Stomach smooth muscle (tissue), 2 donors: ENCODE measurements around the gene SQOR.

ENCODE experiments used
- H3K27ac ChIP-seq: one replicate; pipeline ENCODE4 v1.7.0; 2013; ENCODE audit warnings: mild to moderate bottlenecking, low read length, inconsistent platforms
- H3K27me3 ChIP-seq, 2 donors: one replicate each; pipeline ENCODE4 v1.7.0; 2013; ENCODE audit warnings: low read length in 2 of 2; ENCODE audit not compliant: insufficient read depth in 2 of 2, control insufficient read depth in 1 of 2
- H3K36me3 ChIP-seq, 2 donors: one replicate each; pipeline ENCODE4 v1.7.0; 2013; ENCODE audit warnings: low read length in 2 of 2; ENCODE audit not compliant: control insufficient read depth in 2 of 2, insufficient read depth in 2 of 2
- H3K4me1 ChIP-seq: one replicate; pipeline ENCODE4 v1.7.0; 2013; ENCODE audit warnings: low read length; ENCODE audit not compliant: control insufficient read depth, insufficient read depth
- H3K4me3 ChIP-seq, 2 donors: one replicate each; pipeline ENCODE4 v1.7.0; 2013; ENCODE audit warnings: low read length in 2 of 2
- H3K9ac ChIP-seq, 2 donors: one replicate each; pipeline ENCODE4 v1.7.0; 2013; ENCODE audit warnings: low read length in 2 of 2, mild to moderate bottlenecking in 1 of 2
- H3K9me3 ChIP-seq, 2 donors: one replicate each; pipeline ENCODE4 v1.7.0; 2013; ENCODE audit warnings: low read length in 2 of 2; ENCODE audit not compliant: control insufficient read depth in 2 of 2
- donor health status: healthy.
- donor health status: Pancreatic carcinoma.

SQOR gene

DNA sequence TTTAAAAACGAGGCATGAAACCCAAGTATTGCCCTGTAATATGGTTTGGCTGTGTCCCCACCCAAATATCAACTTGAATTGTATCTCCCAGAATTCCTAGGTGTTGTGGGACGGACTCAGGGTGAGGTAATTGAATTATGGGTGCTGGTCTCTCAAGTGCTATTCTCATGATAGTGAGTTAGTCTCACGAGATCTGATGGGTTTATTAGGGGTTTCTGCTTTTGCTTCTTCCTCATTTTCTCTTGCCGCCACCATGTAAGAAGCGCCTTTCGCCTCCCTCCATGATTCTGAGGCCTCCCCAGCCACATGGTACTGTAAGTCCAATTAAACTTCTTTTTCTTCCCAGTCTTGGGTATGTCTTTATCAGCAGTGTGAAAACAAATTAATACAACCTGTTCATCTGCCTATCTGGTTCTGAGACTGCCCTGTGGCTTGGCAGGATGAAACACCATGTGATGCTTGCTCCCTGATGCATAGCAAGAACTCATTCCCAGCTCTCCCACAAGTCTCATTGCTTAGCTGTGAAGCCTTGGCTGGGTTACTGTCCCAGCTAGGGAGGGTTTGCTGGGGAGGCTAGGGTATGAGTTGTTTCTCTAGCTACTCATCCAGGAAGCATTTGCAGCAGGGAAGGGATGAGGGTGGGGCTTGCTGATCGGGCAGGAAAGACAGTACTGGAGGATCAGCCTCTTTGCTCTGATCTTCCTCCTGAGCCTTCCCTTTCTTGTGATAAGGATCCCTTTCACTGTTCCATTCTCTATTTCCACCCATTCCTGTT lies 3.7 kb upstream of the SQOR start:
- H3K36me3 ChIP-seq = no peaks in the 10 kb centered on the region
- H3K27ac ChIP-seq = no peak overlapping the region
- H3K27me3 ChIP-seq = no peaks in the 10 kb centered on the region
- H3K9me3 ChIP-seq = peaks cover 0 to 6% of the 10 kb centered on the region in 2 donors
- peaks cover 12% of the 10 kb centered on the region for H3K4me1 ChIP-seq
- peak overlapping the region in 1 of 2 donors; percentile 47 for H3K4me3 ChIP-seq
- no peak overlapping the region for H3K9ac ChIP-seq

DNA sequence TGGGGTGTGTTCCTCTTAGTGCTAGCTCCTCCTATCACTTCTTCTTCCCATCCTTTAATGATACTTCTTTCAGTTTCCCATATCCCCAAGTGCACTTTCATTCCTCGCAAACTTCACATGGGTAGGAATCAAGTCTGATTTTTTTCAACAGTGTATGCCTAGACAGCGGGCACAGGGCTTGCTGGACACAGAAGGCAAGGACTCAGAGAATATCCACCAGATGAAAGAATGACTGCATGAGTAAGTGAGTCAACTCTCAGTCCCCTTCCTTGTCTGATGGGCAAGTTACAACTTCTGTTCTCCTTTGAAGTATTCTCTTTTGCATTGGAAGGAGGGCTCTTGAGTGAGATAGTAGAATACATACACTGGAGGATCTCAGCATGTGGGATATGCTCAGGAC lies 3.1 kb upstream of the SQOR start:
- peaks cover 0 to 6% of the 10 kb centered on the region in 2 donors for H3K9me3 ChIP-seq
- H3K9ac ChIP-seq = no peak overlapping the region
- no peaks in the 10 kb centered on the region for H3K27me3 ChIP-seq
- H3K27ac ChIP-seq = no peak overlapping the region
- H3K36me3 ChIP-seq = no peaks in the 10 kb centered on the region
- peaks cover 13% of the 10 kb centered on the region for H3K4me1 ChIP-seq
- peak overlapping the region in 1 of 2 donors; percentile 47 for H3K4me3 ChIP-seq

DNA sequence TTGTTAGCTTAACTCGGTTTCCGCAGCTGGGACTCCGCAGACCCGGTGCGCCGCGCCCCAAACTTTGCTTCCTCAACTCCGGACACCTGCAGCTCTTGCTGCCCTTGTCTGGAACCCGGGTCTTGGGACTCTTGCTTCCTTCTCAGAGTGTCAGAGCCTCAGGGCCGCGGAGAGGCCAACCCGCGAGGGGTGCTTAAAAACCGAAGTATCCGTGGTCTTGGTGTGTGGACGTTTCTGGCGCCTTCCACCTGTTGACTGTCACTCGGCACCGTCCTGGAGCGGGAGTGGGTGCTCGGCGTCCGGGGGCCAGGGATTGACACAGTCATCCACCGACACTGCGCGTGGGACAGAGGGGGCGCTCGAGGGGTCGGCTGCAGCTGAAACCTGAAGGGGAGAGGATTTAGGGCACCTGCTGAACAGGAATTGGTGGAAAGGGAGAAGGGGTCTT lies 386 bp downstream of the SQOR start:
- H3K27ac ChIP-seq = peak overlapping the region; percentile 76
- H3K27me3 ChIP-seq = no peaks in the 10 kb centered on the region
- H3K4me1 ChIP-seq = peaks cover 24% of the 10 kb centered on the region
- peak overlapping the region; percentile 90 to 94 for H3K9ac ChIP-seq
- no peaks in the 10 kb centered on the region for H3K9me3 ChIP-seq
- no peaks in the 10 kb centered on the region for H3K36me3 ChIP-seq
- H3K4me3 ChIP-seq = peak overlapping the region; percentile 88 to 96

DNA sequence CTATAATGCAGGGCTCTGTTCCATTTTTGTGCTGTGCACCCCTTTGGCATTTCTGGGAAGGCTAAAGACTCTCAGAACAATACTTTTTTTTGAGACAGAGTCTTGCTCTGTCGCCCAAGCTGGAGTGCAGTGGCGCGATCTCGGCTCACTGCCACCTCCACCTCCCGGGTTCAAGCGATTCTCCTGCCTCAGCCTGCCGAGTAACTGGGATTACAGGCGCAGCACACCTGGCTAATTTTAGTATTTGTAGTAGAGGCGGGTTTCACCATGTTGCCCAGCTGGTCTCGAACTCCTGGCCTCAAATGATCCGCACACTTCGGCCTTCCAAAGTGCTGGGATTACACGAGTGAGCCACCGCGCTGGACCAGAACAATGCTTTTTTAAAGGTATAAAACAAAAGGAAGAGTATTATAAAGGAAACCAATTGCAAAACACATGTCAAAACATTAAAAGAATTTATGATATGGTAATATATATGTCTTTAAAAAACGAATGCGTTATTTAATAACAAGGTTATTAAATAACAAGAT lies 999 bp downstream of the SQOR start:
- Histone ChIP-seq H3K9ac (peak overlapping the region; percentile 90 to 94), H3K27me3 (no peaks in the 10 kb centered on the region), H3K36me3 (no peaks in the 10 kb centered on the region), H3K9me3 (no peaks in the 10 kb centered on the region), H3K4me1 (peaks cover 24% of the 10 kb centered on the region), H3K4me3 (peak overlapping the region; percentile 88 to 96), H3K27ac (peak overlapping the region; percentile 76)

DNA sequence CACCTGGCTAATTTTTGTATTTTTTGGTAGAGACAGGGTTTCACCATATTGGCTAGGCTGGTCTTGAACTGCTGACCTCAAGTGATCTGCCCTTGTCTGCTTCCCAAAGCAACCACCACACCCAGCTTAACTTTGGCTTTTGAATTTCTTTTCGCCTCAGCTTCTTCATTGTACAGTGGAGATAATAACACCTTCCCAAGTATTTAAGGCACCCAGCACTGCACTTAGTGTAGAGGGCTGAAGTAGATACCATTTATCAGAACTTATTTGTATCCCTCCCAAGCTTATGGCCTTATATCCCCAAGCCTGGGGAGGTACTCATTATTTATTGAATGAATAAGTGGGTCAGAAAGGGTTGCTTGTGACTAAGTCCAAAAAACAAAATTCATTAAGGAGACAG lies 2.3 kb downstream of the SQOR start:
- Histone ChIP-seq H3K27ac (peak overlapping the region; percentile 31), H3K27me3 (no peaks in the 10 kb centered on the region), H3K4me3 (peak overlapping the region; percentile 1 to 56), H3K4me1 (peaks cover 34% of the 10 kb centered on the region), H3K9ac (peak overlapping the region in 1 of 2 donors; percentile 24), H3K36me3 (no peaks in the 10 kb centered on the region), H3K9me3 (no peaks in the 10 kb centered on the region)

DNA sequence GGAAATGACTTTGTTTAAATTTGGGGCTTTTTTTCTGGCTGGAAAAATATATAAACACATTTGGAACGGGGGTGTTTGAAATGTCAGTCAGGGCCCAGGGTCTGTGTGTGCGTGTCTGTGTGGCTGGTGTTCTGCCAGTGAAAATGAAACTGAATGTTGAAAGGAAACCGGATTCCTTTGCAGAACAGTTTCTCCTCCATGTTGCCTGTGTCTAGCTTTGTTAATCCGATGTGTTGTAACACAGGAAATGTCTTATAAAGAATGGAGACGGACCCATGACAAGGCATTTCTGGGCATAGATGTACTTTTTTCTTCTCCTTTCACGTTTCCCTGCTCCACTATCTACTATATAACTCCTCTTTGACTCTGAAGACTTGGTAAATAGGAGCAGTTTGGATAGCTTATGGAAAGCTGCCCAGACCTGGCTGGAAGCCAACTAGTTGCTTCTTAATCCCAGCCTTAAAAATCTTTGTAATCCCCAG lies 2.8 kb downstream of the SQOR start:
- Histone ChIP-seq H3K27ac (peak overlapping the region; percentile 31), H3K27me3 (no peaks in the 10 kb centered on the region), H3K4me3 (peak overlapping the region; percentile 1 to 56), H3K36me3 (no peaks in the 10 kb centered on the region), H3K4me1 (peaks cover 38% of the 10 kb centered on the region), H3K9me3 (no peaks in the 10 kb centered on the region), H3K9ac (peak overlapping the region in 1 of 2 donors; percentile 24)

DNA sequence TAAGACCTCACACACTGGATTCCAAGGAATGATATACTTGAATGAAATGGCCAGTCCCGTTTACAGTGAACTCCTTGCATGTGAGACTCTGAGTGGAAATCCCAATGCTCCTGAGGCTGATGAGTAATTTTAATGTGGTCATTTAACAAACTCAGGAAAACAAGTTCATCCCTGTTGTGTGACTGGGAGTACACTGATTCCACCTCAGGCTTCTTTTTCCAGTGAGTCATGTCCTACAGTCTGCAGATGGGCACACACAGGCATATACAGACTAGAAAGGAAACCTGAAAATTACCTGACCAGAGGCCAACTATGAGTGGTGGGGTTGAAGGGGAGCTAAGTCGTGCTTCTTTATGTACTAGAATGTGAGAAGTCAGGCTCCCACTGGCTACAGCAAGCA lies 5.8 kb downstream of the SQOR start:
- H3K4me3 ChIP-seq = no peak overlapping the region
- no peaks in the 10 kb centered on the region for H3K36me3 ChIP-seq
- H3K4me1 ChIP-seq = peaks cover 32% of the 10 kb centered on the region
- peak overlapping the region in 1 of 2 donors; percentile 31 for H3K9ac ChIP-seq
- H3K9me3 ChIP-seq = no peaks in the 10 kb centered on the region
- H3K27ac ChIP-seq = no peak overlapping the region
- H3K27me3 ChIP-seq = no peaks in the 10 kb centered on the region

DNA sequence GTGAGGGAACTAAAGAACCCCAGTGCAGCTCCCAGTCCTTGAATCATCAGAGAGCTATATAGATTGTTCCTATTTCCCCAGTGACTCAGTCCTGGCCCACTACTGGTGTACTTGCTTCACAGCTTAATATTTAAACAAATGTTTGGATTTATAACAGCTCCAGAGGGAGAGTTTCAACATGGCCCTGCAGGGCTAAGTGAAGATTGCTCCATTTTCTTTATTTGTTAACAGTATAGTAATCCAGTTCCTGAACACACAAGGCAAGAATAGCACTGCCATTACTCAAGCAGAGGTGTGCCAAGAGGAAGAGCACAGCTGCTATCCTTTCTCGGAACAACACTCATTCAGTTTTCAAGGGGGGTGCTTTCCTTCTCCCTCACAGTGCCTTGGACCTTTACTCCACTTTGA lies 6.5 kb downstream of the SQOR start:
- H3K4me1 ChIP-seq = peaks cover 36% of the 10 kb centered on the region
- H3K4me3 ChIP-seq = peak overlapping the region in 1 of 2 donors; percentile 40
- H3K9ac ChIP-seq = peak overlapping the region in 1 of 2 donors; percentile 31

DNA sequence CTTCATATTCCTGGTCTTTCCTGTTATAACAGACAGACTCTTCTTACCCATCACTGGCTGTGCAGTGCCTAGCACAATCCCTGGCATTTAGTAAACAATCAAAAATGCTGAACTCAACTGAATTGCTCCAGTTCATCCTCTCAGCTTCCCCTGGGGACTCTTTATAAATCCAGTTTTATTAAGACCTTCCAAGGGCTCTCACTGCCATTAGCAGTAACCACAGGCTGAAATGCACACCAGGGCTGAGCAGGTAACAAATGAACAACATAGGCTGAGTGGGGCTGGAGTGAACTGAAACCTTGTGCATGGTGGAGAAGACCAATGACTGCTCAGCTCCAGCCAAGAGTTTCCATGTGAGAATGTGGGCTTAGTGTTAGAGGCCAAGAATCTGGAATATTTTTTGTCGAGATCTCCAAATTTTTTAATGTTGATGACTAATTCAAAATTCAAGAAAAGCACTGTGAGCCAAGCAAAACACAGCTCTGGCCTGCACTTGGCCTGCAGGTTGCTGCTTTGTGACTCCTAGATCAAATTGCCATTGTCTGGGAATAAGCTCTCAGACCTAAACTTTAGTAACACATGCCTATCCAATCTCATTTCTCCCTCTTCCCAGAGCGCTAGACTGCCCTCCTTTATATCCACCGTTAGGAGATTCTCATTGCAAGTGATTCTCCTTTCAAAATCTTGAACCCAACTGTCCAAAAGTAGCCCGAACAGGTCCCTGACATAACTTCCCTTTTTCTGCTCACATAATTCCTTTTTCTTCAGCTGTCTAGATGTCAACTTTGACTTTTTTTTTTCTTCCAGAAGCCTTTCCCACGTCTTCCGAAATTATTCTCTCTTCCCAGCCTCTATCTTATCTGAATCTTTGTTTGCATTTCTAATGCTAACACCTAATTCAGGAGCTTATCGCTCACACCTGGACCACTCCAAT lies 7.4 kb downstream of the SQOR start:
- H3K27me3 ChIP-seq = no peaks in the 10 kb centered on the region
- H3K9ac ChIP-seq = peak overlapping the region in 1 of 2 donors; percentile 40
- H3K9me3 ChIP-seq = no peaks in the 10 kb centered on the region
- peaks cover 31% of the 10 kb centered on the region for H3K4me1 ChIP-seq
- no peaks in the 10 kb centered on the region for H3K36me3 ChIP-seq
- H3K27ac ChIP-seq = peak overlapping the region; percentile 47
- peak overlapping the region; percentile 29 to 40 for H3K4me3 ChIP-seq

More for the DNA sequence above, 6.5 kb downstream of the SQOR start:
- no peaks in the 10 kb centered on the region for H3K9me3 ChIP-seq
- H3K36me3 ChIP-seq = no peaks in the 10 kb centered on the region
- H3K27me3 ChIP-seq = no peaks in the 10 kb centered on the region
- H3K27ac ChIP-seq = peak overlapping the region; percentile 47

DNA sequence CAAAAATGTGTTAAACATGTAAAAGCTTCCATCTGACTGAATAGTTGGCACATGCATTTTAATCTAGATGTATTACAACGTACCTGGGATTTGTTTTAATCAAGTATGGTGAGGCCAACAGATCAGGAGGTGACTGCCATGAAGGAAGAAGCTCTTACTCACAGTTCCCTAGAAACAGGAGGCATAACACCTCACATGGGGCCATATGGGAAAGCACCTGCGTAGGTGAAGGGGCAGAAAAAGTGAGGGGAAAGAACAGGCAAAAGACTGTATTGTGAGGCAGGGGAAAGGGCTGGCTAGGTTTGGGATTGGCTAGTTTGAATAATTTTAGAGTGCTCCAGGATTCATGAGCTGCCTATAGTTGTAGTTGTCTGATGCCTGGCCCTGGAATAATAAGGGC lies 9.6 kb downstream of the SQOR start:
- H3K4me3 ChIP-seq = no peak overlapping the region
- H3K9me3 ChIP-seq = no peaks in the 10 kb centered on the region
- H3K27ac ChIP-seq = no peak overlapping the region
- no peaks in the 10 kb centered on the region for H3K36me3 ChIP-seq
- H3K4me1 ChIP-seq = peaks cover 31% of the 10 kb centered on the region
- no peaks in the 10 kb centered on the region for H3K27me3 ChIP-seq
- no peak overlapping the region for H3K9ac ChIP-seq
